ENCODE measurements around the gene FBXO2. TPM values are rescaled to one million over a fixed set of nuclear protein-coding genes. Genes with fewer than 3 reads are reported as not detected.

The FBXO2 gene
- total RNA-seq, 1 experiment from 2014 or later = 131 TPM

- H3K4me1 ChIP-seq (ENCODE audit: control insufficient read depth, insufficient read depth, low read length) = 0 out of 2 replicates have a peak, but pooled peaks cover 2% of the 10 kb centered on the region
- POLR2A ChIA-PET = no interaction called here
- no peaks in the 10 kb centered on the region for H3K36me3 ChIP-seq (ENCODE audit: control insufficient read depth, insufficient read depth, low read length)
- CTCF ChIA-PET = no interaction called here
- H3K4me3 ChIP-seq (ENCODE audit: low read depth in 2 of 2, low read length in 2 of 2) = no peak overlapping the region
- TF ChIP-seq POLR2AphosphoS5 (IDR thresholded peaks at IDR 0.05; ENCODE audit: low read depth, low read length) = no peak
- no peak for TF ChIP-seq CTCF (IDR thresholded peaks at IDR 0.05)
- no peak for TF ChIP-seq REST (IDR thresholded peaks at IDR 0.05; ENCODE audit: insufficient read depth in 1 of 2, low read depth in 2 of 2, low read length in 1 of 2)
- no peak for TF ChIP-seq SIN3A (IDR thresholded peaks at IDR 0.05; ENCODE audit: borderline replicate concordance, insufficient read depth, low read depth, low read length)
- no peak for TF ChIP-seq TCF7L2 (IDR thresholded peaks at IDR 0.05; ENCODE audit: low read depth, low read length)
- intact Hi-C loops (cut with micrococcal nuclease; ENCODE audit: unreplicated experiment) = no loop called here
- no peak overlapping the region for H3K27ac ChIP-seq (ENCODE audit: low read length)
- BruUV-seq (replicated peaks) = no TSS peak
- no peaks in the 10 kb centered on the region for H3K9me3 ChIP-seq (ENCODE audit: control insufficient read depth, insufficient read depth, low read depth, low read length)
- in situ Hi-C loops (cut with HindIII; ENCODE audit: low pct_unique_long_range_greater_than_20kb, low sequenced_read_pairs) = no loop called here
- ATAC-seq (no peak), DNase-seq (ENCODE audit: low read depth, low spot score) (no peak)
- 0 out of 2 replicates have a peak, but pooled peaks cover 2% of the 10 kb centered on the region for H3K27me3 ChIP-seq (ENCODE audit: control insufficient read depth, insufficient read depth, low read length)
Measured at GRCh38 chr1:11602424-11602823, 51.8 kb downstream of the FBXO2 start.

- ATAC-seq (no peak), DNase-seq (ENCODE audit: low read depth, low spot score) (no peak)
- Histone ChIP-seq H3K27me3 (ENCODE audit: control insufficient read depth, insufficient read depth, low read length) (0 out of 2 replicates have a peak, but pooled peaks cover 2% of the 10 kb centered on the region), H3K9me3 (ENCODE audit: control insufficient read depth, insufficient read depth, low read depth, low read length) (no peaks in the 10 kb centered on the region), H3K4me1 (ENCODE audit: control insufficient read depth, insufficient read depth, low read length) (0 out of 2 replicates have a peak, but pooled peaks cover 2% of the 10 kb centered on the region), H3K4me3 (ENCODE audit: low read depth in 2 of 2, low read length in 2 of 2) (no peak overlapping the region), H3K36me3 (ENCODE audit: control insufficient read depth, insufficient read depth, low read length) (no peaks in the 10 kb centered on the region), H3K27ac (ENCODE audit: low read length) (no peak overlapping the region)
- in situ Hi-C loops (cut with HindIII; ENCODE audit: low pct_unique_long_range_greater_than_20kb, low sequenced_read_pairs) = no loop called here
- TF ChIP-seq TCF7L2 (IDR thresholded peaks at IDR 0.05; ENCODE audit: low read depth, low read length) = no peak
- intact Hi-C loops (cut with micrococcal nuclease; ENCODE audit: unreplicated experiment) = no loop called here
- CTCF ChIA-PET = interaction anchor here (0.6 kb wide), 1 partner anchor 141 kb away, joined by 3 read pairs; no protein-coding TSS in a partner anchor
- no TSS peak for BruUV-seq (replicated peaks)
- POLR2A ChIA-PET = no interaction called here
Measured at GRCh38 chr1:11600836-11601235, 53.4 kb downstream of the FBXO2 start.

- intact Hi-C loops (cut with micrococcal nuclease; ENCODE audit: unreplicated experiment) (no loop called here), in situ Hi-C loops (cut with HindIII; ENCODE audit: low pct_unique_long_range_greater_than_20kb, low sequenced_read_pairs) (no loop called here)
- Histone ChIP-seq H3K36me3 (ENCODE audit: control insufficient read depth, insufficient read depth, low read length) (no peaks in the 10 kb centered on the region), H3K4me3 (ENCODE audit: low read depth in 2 of 2, low read length in 2 of 2) (no peak overlapping the region), H3K27ac (ENCODE audit: low read length) (no peak overlapping the region), H3K4me1 (ENCODE audit: control insufficient read depth, insufficient read depth, low read length) (0 out of 2 replicates have a peak, but pooled peaks cover 2% of the 10 kb centered on the region), H3K27me3 (ENCODE audit: control insufficient read depth, insufficient read depth, low read length) (0 out of 2 replicates have a peak, but pooled peaks cover 2% of the 10 kb centered on the region), H3K9me3 (ENCODE audit: control insufficient read depth, insufficient read depth, low read depth, low read length) (no peaks in the 10 kb centered on the region)
- ATAC-seq = no peak
- DNase-seq (ENCODE audit: low read depth, low spot score) = no peak
- ChIA-PET POLR2A (no interaction called here), CTCF (interaction anchor here (0.6 to 1.0 kb wide), 2 partner anchors 45 to 140 kb away, joined by 3 read pairs; no protein-coding TSS in a partner anchor)
- no TSS peak for BruUV-seq (replicated peaks)
- TF ChIP-seq REST (IDR thresholded peaks at IDR 0.05; ENCODE audit: insufficient read depth in 1 of 2, low read depth in 2 of 2, low read length in 1 of 2) = no peak
- TF ChIP-seq CTCF (IDR thresholded peaks at IDR 0.05) = no peak
- no peak for TF ChIP-seq POLR2AphosphoS5 (IDR thresholded peaks at IDR 0.05; ENCODE audit: low read depth, low read length)
- TF ChIP-seq SIN3A (IDR thresholded peaks at IDR 0.05; ENCODE audit: borderline replicate concordance, insufficient read depth, low read depth, low read length) = no peak
- no peak for TF ChIP-seq TCF7L2 (IDR thresholded peaks at IDR 0.05; ENCODE audit: low read depth, low read length)
Measured at GRCh38 chr1:11599891-11600576, 54.2 kb downstream of the FBXO2 start.
